ENCODE measurements around the gene SCPEP1. TPM values are rescaled to one million over a fixed set of nuclear protein-coding genes. Genes with fewer than 3 reads are reported as not detected.
A peak's percentile ranks its signal among the peaks of the same experiment; 100 is the strongest.

SCPEP1 gene
- total and polyA plus RNA-seq, 2 donors from 2014 or later = 64.0 to 130 TPM

DNA sequence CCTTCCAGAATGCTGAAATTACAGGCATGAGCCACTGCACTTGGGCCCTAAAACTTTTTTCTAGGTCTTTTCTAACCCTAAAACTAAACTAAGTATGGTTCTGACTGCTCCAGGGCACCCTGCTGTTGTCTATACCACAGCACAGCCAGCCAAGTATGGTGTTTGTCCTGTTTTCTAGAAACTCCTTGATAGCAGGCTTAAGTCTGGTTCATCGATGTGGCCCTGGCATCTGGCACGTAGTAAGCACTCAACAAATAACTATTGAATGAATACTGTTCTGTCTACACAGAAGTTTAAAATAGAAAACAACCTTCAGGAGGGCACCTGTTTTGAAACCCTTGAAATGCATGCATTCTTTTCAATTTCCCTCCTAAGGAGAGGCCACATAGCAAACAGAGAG lies 62.6 kb downstream of the SCPEP1 start:
- Histone ChIP-seq H3K27ac (ENCODE audit: low read depth in 2 of 2, low read length in 2 of 2) (no peak overlapping the region), H3K27me3 (ENCODE audit: control insufficient read depth, insufficient read depth, low read length) (peaks cover 5% of the 10 kb centered on the region), H3K4me3 (ENCODE audit: low read length in 3 of 3) (no peak overlapping the region), H3K4me1 (ENCODE audit: control insufficient read depth in 2 of 3, insufficient read depth in 2 of 3, low read depth in 1 of 3, low read length in 3 of 3) (peaks cover 0 to 11% (median 10%) of the 10 kb centered on the region in 3 donors), H3K9ac (ENCODE audit: low read length in 3 of 3) (no peak overlapping the region), H3K9me3 (ENCODE audit: control insufficient read depth in 2 of 3, insufficient read depth in 1 of 3, low read length in 3 of 3) (no peaks in the 10 kb centered on the region), H3K36me3 (ENCODE audit: control insufficient read depth in 2 of 3, insufficient read depth in 3 of 3, low read length in 3 of 3) (no peaks in the 10 kb centered on the region)
- FAIRE-seq (no peak), DNase-seq (no peak)
- TF ChIP-seq, protein P1, sequence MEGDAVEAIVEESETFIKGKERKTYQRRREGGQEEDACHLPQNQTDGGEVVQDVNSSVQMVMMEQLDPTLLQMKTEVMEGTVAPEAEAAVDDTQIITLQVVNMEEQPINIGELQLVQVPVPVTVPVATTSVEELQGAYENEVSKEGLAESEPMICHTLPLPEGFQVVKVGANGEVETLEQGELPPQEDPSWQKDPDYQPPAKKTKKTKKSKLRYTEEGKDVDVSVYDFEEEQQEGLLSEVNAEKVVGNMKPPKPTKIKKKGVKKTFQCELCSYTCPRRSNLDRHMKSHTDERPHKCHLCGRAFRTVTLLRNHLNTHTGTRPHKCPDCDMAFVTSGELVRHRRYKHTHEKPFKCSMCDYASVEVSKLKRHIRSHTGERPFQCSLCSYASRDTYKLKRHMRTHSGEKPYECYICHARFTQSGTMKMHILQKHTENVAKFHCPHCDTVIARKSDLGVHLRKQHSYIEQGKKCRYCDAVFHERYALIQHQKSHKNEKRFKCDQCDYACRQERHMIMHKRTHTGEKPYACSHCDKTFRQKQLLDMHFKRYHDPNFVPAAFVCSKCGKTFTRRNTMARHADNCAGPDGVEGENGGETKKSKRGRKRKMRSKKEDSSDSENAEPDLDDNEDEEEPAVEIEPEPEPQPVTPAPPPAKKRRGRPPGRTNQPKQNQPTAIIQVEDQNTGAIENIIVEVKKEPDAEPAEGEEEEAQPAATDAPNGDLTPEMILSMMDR (IDR thresholded peaks at IDR 0.05; ENCODE audit: borderline replicate concordance, extremely low read depth, insufficient read depth) = no peak
- intact Hi-C loops (cut with DNase I) = no loop called here

DNA sequence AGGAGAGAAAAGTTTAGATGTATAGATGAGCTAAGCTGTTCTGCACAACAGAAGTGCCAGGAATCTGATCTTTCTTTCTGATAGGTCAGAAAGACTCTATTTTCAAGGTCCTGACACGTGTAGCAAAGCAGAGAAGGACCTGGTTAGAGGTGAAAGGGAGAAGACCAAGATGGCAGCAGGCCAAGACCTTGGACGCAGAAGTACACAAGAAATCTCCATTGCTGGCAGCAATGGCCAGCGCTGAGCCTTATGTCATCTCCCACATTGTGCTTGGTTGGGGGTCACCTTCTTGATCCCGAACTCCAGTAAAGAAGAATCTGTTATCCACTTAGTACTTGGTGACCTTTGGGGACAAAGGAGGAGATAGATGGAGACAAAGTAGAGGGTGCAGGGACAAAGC lies 65.3 kb downstream of the SCPEP1 start:
- Histone ChIP-seq H3K9ac (ENCODE audit: low read length in 3 of 3) (no peak overlapping the region), H3K36me3 (ENCODE audit: control insufficient read depth in 2 of 3, insufficient read depth in 3 of 3, low read length in 3 of 3) (no peaks in the 10 kb centered on the region), H3K27ac (ENCODE audit: low read depth in 2 of 2, low read length in 2 of 2) (no peak overlapping the region), H3K4me3 (ENCODE audit: low read length in 3 of 3) (no peak overlapping the region), H3K4me1 (ENCODE audit: control insufficient read depth in 2 of 3, insufficient read depth in 2 of 3, low read depth in 1 of 3, low read length in 3 of 3) (peaks cover 0 to 9% (median 0%) of the 10 kb centered on the region in 3 donors), H3K9me3 (ENCODE audit: control insufficient read depth in 2 of 3, insufficient read depth in 1 of 3, low read length in 3 of 3) (no peaks in the 10 kb centered on the region), H3K27me3 (ENCODE audit: control insufficient read depth, insufficient read depth, low read length) (peaks cover 6% of the 10 kb centered on the region)
- FAIRE-seq (no peak), DNase-seq (no peak)
- TF ChIP-seq, protein P1 (IDR thresholded peaks at IDR 0.05; ENCODE audit: borderline replicate concordance, extremely low read depth, insufficient read depth) = no peak
- intact Hi-C loops (cut with DNase I) = no loop called here

DNA sequence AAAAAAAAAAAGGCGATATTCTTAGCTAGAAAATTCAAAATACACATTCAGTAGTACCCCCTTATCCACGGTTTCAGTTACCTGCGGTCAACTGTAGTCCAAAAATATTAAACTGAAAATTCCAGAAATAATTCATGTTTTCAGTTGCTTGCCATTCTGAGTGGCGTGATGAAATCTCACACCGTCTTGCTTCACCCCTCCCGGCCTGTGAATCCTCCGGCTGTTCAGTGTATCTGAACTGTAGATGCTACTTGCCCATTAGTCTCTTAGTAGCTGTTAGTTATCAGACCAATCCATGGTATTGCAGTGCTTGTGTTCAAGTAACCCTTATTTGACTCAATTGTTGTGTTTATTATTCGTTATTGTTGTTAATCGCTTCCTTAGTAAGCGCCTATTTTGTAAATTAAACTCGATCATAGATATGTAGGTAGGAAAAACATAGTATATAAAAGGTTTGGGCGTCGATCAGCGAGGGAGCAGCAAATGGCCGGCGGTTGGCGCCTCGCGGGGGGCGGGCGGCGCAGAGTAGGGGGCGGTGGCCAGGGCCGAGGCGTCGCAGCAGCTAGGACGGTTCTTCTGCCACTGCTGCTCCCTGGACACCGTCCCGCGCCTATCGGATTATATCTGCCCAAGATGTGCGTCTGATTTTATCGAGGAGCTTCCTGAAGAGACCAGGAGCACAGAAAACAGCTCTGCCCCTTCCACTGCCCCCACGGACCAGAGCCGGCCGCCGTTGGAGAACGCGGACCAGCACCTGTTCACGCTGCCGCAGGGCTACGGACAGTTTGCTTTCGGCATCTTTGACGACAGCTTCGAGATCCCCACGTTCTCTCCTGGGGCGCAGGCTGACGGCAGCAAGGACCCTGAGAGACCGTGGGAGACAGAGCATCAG lies 67.3 kb downstream of the SCPEP1 start:
- H3K36me3 ChIP-seq (ENCODE audit: control insufficient read depth in 2 of 3, insufficient read depth in 3 of 3, low read length in 3 of 3) = no peaks in the 10 kb centered on the region
- TF ChIP-seq, protein P1 (IDR thresholded peaks at IDR 0.05; ENCODE audit: borderline replicate concordance, extremely low read depth, insufficient read depth) = no peak
- no peaks in the 10 kb centered on the region for H3K9me3 ChIP-seq (ENCODE audit: control insufficient read depth in 2 of 3, insufficient read depth in 1 of 3, low read length in 3 of 3)
- H3K4me3 ChIP-seq (ENCODE audit: low read length in 3 of 3) = peak overlapping the region; percentile 2 to 59 (median 46)
- H3K9ac ChIP-seq (ENCODE audit: low read length in 3 of 3) = peak overlapping the region in 1 of 3 donors; percentile 40
- H3K27me3 ChIP-seq (ENCODE audit: control insufficient read depth, insufficient read depth, low read length) = peaks cover 6% of the 10 kb centered on the region
- H3K4me1 ChIP-seq (ENCODE audit: control insufficient read depth in 2 of 3, insufficient read depth in 2 of 3, low read depth in 1 of 3, low read length in 3 of 3) = peaks cover 0 to 9% (median 0%) of the 10 kb centered on the region in 3 donors
- intact Hi-C loops (cut with DNase I) = no loop called here
- FAIRE-seq (no peak), DNase-seq (peak in 1 of 5 donors; percentile 70)
- H3K27ac ChIP-seq (ENCODE audit: low read depth in 2 of 2, low read length in 2 of 2) = no peak overlapping the region
